Mesothelial cell of epicardium (in vitro differentiated cells): ENCODE results near the gene FHIT. TPM values are rescaled to one million over a fixed set of nuclear protein-coding genes. Genes with fewer than 3 reads are reported as not detected.

Source experiments
- DNase-seq, 2 experiments: peaks; one replicate each; pipeline ENCODE4 v3.0.0; 2021; ENCODE audit warnings: low spot score in 2 of 2; ENCODE audit not compliant: unreplicated experiment in 2 of 2
- H3K27ac Mint-ChIP-seq: 2 replicates; pipeline ENCODE4 v1.8.0; 2021; ENCODE audit warnings: mixed read lengths
- H3K27me3 Mint-ChIP-seq: 2 replicates; pipeline ENCODE4 v1.8.0; 2021; ENCODE audit warnings: low read depth, mixed read lengths
- H3K36me3 Mint-ChIP-seq: 2 replicates; pipeline ENCODE4 v1.8.0; 2021; ENCODE audit warnings: mixed read lengths
- H3K4me1 Mint-ChIP-seq: 2 replicates; pipeline ENCODE4 v1.8.0; 2021; ENCODE audit warnings: mixed read lengths
- H3K4me3 Mint-ChIP-seq: 2 replicates; pipeline ENCODE4 v1.8.0; 2021; ENCODE audit warnings: mild to moderate bottlenecking, moderate library complexity, mixed read lengths
- H3K9me3 Mint-ChIP-seq: 2 replicates; pipeline ENCODE4 v1.8.0; 2021; ENCODE audit warnings: mixed read lengths
- CTCF ChIP-seq: fragments of 200-600 bp; sonication (generic); IDR thresholded peaks from one replicate; pipeline ENCODE4 v1.5.0; 2021; ENCODE audit warnings: antibody characterized with exemption; ENCODE audit not compliant: unreplicated experiment
- total RNA-seq: library from RNA; stranded (reverse); gene quantifications from 3 replicates; pipeline ENCODE4 v1.2.1, GENCODE V29; 2021

The FHIT gene
- total RNA-seq, 1 donor from 2014 or later, result 10.7 TPM

- Mint-ChIP-seq H3K27ac (peak overlapping the region; percentile 0), H3K4me1 (peaks cover 6% of the 10 kb centered on the region), H3K27me3 (no peaks in the 10 kb centered on the region), H3K9me3 (no peaks in the 10 kb centered on the region), H3K4me3 (no peak overlapping the region), H3K36me3 (no peaks in the 10 kb centered on the region)
- TF ChIP-seq CTCF, result no peak
- DNase-seq, result no peak
Observed at GRCh38 chr3:60154011-60154410, 1097.2 kb downstream of the FHIT start.

DNA sequence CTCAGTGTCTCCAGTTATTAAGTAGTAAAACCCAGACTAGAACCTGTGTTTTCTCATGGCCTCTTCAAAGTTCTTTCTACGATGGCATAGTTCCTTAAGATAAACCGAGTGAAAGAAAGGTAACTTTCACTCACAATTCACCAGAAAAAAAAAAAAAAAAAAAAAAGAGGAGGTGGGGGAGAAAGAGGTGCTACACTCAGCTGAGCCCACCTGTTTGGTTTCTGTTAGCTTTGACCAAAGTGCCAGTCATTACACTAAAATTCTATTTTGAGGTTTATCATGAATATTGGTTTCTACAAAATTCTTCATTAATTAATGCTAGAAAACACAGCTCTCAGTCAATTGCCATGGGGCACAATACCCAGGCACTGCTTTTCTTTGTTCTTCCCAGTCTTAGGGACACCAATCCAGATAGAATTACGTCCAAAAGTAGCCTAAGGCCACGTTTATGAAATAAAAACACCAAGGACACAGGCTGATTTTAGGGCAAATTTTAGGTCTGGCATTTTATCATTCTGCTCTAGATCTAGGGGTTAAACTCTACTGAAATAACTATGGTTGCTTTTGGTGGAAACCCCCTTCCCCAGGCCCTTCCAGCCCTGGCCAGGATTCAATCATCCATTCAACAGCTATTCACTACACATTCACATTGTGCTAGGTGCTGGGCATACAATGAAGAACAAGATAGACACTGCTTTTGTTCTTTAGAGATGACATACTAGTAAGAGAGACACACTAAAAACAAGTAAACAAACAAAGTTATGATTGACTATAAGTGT, 1097.8 kb downstream of the FHIT start:
- no peak for DNase-seq
- Mint-ChIP-seq H3K4me3 (no peak overlapping the region), H3K4me1 (peaks cover 6% of the 10 kb centered on the region), H3K27me3 (no peaks in the 10 kb centered on the region), H3K9me3 (no peaks in the 10 kb centered on the region), H3K36me3 (no peaks in the 10 kb centered on the region), H3K27ac (peak overlapping the region; percentile 0)
- TF ChIP-seq CTCF, result no peak

- TF ChIP-seq CTCF, result no peak
- Mint-ChIP-seq H3K4me3 (no peak overlapping the region), H3K27me3 (no peaks in the 10 kb centered on the region), H3K4me1 (peaks cover 18% of the 10 kb centered on the region), H3K9me3 (no peaks in the 10 kb centered on the region), H3K27ac (no peak overlapping the region), H3K36me3 (no peaks in the 10 kb centered on the region)
- DNase-seq, result no peak
Observed at GRCh38 chr3:60149501-60149900, 1101.8 kb downstream of the FHIT start.

GRCh38 chr3:60147249-60147950, 1103.9 kb downstream of the FHIT start:
- TF ChIP-seq CTCF, result no peak
- Mint-ChIP-seq H3K9me3 (no peaks in the 10 kb centered on the region), H3K36me3 (no peaks in the 10 kb centered on the region), H3K27ac (no peak overlapping the region), H3K4me3 (no peak overlapping the region), H3K27me3 (no peaks in the 10 kb centered on the region), H3K4me1 (peaks cover 12% of the 10 kb centered on the region)
- DNase-seq, result no peak

- no peak for TF ChIP-seq CTCF
- H3K4me1 Mint-ChIP-seq, result peaks cover 17% of the 10 kb centered on the region
- no peak overlapping the region for H3K27ac Mint-ChIP-seq
- no peaks in the 10 kb centered on the region for H3K27me3 Mint-ChIP-seq
- H3K36me3 Mint-ChIP-seq, result no peaks in the 10 kb centered on the region
- H3K9me3 Mint-ChIP-seq, result no peaks in the 10 kb centered on the region
- no peak for DNase-seq
- no peak overlapping the region for H3K4me3 Mint-ChIP-seq
Observed at GRCh38 chr3:60146121-60146520, 1105.1 kb downstream of the FHIT start.
